Astrocyte (in vitro differentiated cells and primary cell): ENCODE results near the gene NCAPG2. TPM values are rescaled to one million over a fixed set of nuclear protein-coding genes. Genes with fewer than 3 reads are reported as not detected.
"Not testable (repeated sequence)": the region's sequence is repeated elsewhere in the genome, so short reads cannot be mapped to it uniquely, and the experiment has no call there.

Experiments
- DNase-seq: peaks from one replicate; pipeline ENCODE4 v3.0.0-alpha.2; 2010; ENCODE audit warnings: low read depth
- FAIRE-seq: peaks from 2 replicates; lab custom pipeline; 2011; peaks lifted over from hg19 to GRCh38; lab: Jason Lieb, UNC
- H2AFZ ChIP-seq: 2 replicates; pipeline ENCODE4 v1.6.0; 2012; ENCODE audit warnings: low read depth, low read length, inconsistent platforms
- H3K27ac ChIP-seq: 2 replicates; pipeline ENCODE4 v1.5.1; 2011; ENCODE audit warnings: low read depth, low read length, inconsistent platforms
- H3K27me3 ChIP-seq: 2 replicates; pipeline ENCODE4 v1.6.0; 2011; ENCODE audit warnings: low read length, inconsistent platforms; ENCODE audit not compliant: insufficient read depth
- H3K36me3 ChIP-seq: 2 replicates; pipeline ENCODE4 v1.5.1; 2011; ENCODE audit warnings: low read length, inconsistent platforms; ENCODE audit not compliant: insufficient read depth
- H3K4me1 ChIP-seq: 2 replicates; pipeline ENCODE4 v1.5.1; 2011; ENCODE audit warnings: low read length, inconsistent platforms; ENCODE audit not compliant: insufficient read depth
- H3K4me2 ChIP-seq: 2 replicates; pipeline ENCODE4 v1.6.0; 2012; ENCODE audit warnings: low read length, inconsistent platforms
- H3K4me3 ChIP-seq: 2 replicates; pipeline ENCODE4 v1.5.1; 2011; ENCODE audit warnings: low read depth, mild to moderate bottlenecking, low read length, inconsistent platforms; ENCODE audit not compliant: insufficient read depth
- H3K79me2 ChIP-seq: 2 replicates; pipeline ENCODE4 v1.6.0; 2012; ENCODE audit warnings: mild to moderate bottlenecking, low read length, inconsistent platforms; ENCODE audit not compliant: insufficient read depth
- H3K9ac ChIP-seq: 2 replicates; pipeline ENCODE4 v1.6.0; 2012; ENCODE audit warnings: mild to moderate bottlenecking, low read length, inconsistent platforms
- H3K9me3 ChIP-seq: 2 replicates; pipeline ENCODE4 v1.5.1; 2012; ENCODE audit warnings: low read depth, mild to moderate bottlenecking, low read length, inconsistent platforms; ENCODE audit not compliant: insufficient read depth
- H4K20me1 ChIP-seq: 2 replicates; pipeline ENCODE4 v1.6.0; 2012; ENCODE audit warnings: low read length, inconsistent platforms; ENCODE audit not compliant: insufficient read depth
- H3K27ac Mint-ChIP-seq: one replicate; pipeline ENCODE4 v1.8.0; 2021; ENCODE audit warnings: mild to moderate bottlenecking, mixed read lengths; ENCODE audit not compliant: unreplicated experiment
- H3K27me3 Mint-ChIP-seq: one replicate; pipeline ENCODE4 v1.8.0; 2021; ENCODE audit warnings: low read depth, mixed read lengths; ENCODE audit not compliant: unreplicated experiment
- H3K36me3 Mint-ChIP-seq: one replicate; pipeline ENCODE4 v1.8.0; 2021; ENCODE audit warnings: low read depth, mixed read lengths; ENCODE audit not compliant: unreplicated experiment
- H3K4me1 Mint-ChIP-seq: one replicate; pipeline ENCODE4 v1.8.0; 2021; ENCODE audit warnings: low read depth, mixed read lengths; ENCODE audit not compliant: unreplicated experiment
- H3K4me3 Mint-ChIP-seq: one replicate; pipeline ENCODE4 v1.8.0; 2021; ENCODE audit warnings: mild to moderate bottlenecking, moderate library complexity, mixed read lengths; ENCODE audit not compliant: unreplicated experiment
- H3K9me3 Mint-ChIP-seq: one replicate; pipeline ENCODE4 v1.8.0; 2021; ENCODE audit warnings: mild to moderate bottlenecking, mixed read lengths; ENCODE audit not compliant: unreplicated experiment
- EZH2 ChIP-seq: IDR thresholded peaks from 2 replicates; pipeline ENCODE4 v1.6.1; 2012; ENCODE audit warnings: mild to moderate bottlenecking, low read length, inconsistent platforms; ENCODE audit not compliant: insufficient read depth
- total RNA-seq: library from RNA; stranded (reverse); gene quantifications from 2 replicates; pipeline ENCODE4 v1.2.1, GENCODE V29; 2021
- TF ChIP-seq, protein P1 (sequence below): IDR thresholded peaks from 2 replicates; pipeline ENCODE4 v1.5.1; 2011; ENCODE audit warnings: low read depth, mild to moderate bottlenecking, inconsistent platforms, low read length, moderate library complexity; ENCODE audit not compliant: insufficient read depth

The NCAPG2 gene
- total RNA-seq, 1 donor from 2014 or later, result 9.6 TPM

DNA sequence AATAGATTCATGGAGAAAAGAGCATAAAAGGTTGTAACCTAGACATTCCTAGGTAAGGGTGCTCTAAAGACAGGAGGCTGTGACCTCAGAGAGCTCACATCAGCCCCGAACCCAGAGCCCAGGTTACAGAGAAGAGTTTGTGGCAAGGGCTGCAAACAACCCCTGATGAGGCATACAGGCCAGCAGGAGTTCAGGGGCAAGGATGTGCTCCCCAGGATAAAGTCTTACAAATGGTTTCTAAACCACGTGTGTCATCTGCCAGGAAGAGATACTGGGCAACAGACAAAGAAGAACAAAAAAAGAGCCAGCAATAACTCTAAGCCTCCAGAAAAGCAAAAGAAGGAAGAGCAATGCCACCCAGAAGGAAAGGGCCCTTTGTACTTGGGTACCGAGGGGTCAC is 27.7 kb downstream of the NCAPG2 start:
- Mint-ChIP-seq H3K36me3 (peaks cover 2% of the 10 kb centered on the region), H3K9me3 (peaks cover 1% of the 10 kb centered on the region), H3K27ac (no peak overlapping the region), H3K4me1 (peaks cover 5% of the 10 kb centered on the region), H3K27me3 (no peaks in the 10 kb centered on the region), H3K4me3 (no peak overlapping the region)
- Histone ChIP-seq H3K27me3 (no peaks in the 10 kb centered on the region), H3K9me3 (no peaks in the 10 kb centered on the region), H3K4me1 (peaks cover 5% of the 10 kb centered on the region), H3K79me2 (peaks cover 6% of the 10 kb centered on the region), H3K9ac (no peak overlapping the region), H3K36me3 (no peaks in the 10 kb centered on the region), H4K20me1 (peaks cover 3% of the 10 kb centered on the region), H2AFZ (no peak overlapping the region), H3K4me3 (no peak overlapping the region), H3K4me2 (no peak overlapping the region), H3K27ac (no peak overlapping the region)
- FAIRE-seq, result no peak
- no peak for DNase-seq
- TF ChIP-seq, protein P1, sequence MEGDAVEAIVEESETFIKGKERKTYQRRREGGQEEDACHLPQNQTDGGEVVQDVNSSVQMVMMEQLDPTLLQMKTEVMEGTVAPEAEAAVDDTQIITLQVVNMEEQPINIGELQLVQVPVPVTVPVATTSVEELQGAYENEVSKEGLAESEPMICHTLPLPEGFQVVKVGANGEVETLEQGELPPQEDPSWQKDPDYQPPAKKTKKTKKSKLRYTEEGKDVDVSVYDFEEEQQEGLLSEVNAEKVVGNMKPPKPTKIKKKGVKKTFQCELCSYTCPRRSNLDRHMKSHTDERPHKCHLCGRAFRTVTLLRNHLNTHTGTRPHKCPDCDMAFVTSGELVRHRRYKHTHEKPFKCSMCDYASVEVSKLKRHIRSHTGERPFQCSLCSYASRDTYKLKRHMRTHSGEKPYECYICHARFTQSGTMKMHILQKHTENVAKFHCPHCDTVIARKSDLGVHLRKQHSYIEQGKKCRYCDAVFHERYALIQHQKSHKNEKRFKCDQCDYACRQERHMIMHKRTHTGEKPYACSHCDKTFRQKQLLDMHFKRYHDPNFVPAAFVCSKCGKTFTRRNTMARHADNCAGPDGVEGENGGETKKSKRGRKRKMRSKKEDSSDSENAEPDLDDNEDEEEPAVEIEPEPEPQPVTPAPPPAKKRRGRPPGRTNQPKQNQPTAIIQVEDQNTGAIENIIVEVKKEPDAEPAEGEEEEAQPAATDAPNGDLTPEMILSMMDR, result no peak
- TF ChIP-seq EZH2, result no peak

DNA sequence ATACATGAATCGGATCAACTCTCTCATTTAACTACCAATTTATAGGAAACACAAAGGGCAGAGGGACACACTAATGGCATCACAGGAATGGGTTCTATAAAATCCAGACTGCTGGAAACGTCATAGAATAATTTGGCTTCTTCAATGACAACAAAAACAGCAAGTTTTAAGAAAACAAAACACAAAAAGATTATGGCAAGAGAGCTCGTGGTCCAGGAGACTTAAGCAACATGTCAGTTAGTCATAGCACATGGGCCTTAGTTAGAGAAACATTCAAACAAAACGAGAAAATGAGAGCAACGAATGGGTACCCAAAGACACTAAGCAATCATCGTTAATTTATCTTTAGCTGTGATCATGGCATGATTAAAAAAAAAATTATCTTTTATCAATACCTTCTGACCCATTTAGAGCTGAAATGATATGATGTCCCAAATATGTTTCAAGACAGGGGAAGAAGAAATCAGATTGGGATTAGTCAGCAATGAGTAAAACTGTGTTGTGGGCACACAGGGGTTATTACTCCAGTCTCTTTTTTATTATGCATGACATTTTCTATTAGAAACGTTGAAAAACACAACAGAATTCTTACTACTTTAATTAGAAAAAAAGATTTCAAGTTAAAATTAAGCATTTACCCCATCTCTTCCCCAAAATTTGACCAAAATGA is 28.3 kb downstream of the NCAPG2 start:
- H3K9me3 ChIP-seq, result no peaks in the 10 kb centered on the region
- H3K9me3 Mint-ChIP-seq, result peaks cover 1% of the 10 kb centered on the region
- no peaks in the 10 kb centered on the region for H3K27me3 ChIP-seq
- DNase-seq (peak; percentile 4), FAIRE-seq (no peak)
- no peak overlapping the region for H3K27ac Mint-ChIP-seq
- H3K4me3 ChIP-seq, result no peak overlapping the region
- no peak for TF ChIP-seq EZH2
- TF ChIP-seq, protein P1, result no peak
- no peak overlapping the region for H3K4me2 ChIP-seq
- H3K4me1 ChIP-seq, result peaks cover 5% of the 10 kb centered on the region
- H3K36me3 ChIP-seq, result peaks cover 2% of the 10 kb centered on the region
- peaks cover 3% of the 10 kb centered on the region for H4K20me1 ChIP-seq
- peaks cover 5% of the 10 kb centered on the region for H3K4me1 Mint-ChIP-seq
- H2AFZ ChIP-seq, result no peak overlapping the region
- H3K4me3 Mint-ChIP-seq, result no peak overlapping the region
- H3K36me3 Mint-ChIP-seq, result peaks cover 5% of the 10 kb centered on the region
- H3K79me2 ChIP-seq, result peaks cover 6% of the 10 kb centered on the region
- H3K27ac ChIP-seq, result no peak overlapping the region
- H3K9ac ChIP-seq, result no peak overlapping the region
- no peaks in the 10 kb centered on the region for H3K27me3 Mint-ChIP-seq

DNA sequence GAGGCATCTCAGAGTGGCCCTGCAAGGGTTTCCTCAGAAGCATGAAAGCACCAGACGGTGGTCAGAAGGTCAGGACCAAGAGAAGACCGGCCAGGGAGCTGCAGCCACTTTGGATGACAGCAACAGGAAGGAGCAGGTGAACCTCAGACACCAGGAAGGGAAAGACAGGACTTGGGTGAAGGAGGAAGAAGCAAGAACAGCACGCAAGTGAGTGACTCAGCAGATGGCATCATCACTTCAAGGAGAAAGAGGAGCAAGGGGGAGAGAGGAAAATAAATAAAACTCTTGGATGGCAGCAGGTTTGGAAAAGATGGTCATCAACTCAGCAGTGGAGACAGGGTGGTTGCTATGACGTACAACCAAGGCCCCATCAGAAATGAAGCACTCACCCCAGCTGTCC is 31.6 kb downstream of the NCAPG2 start:
- Histone ChIP-seq H3K36me3 (peaks cover 10% of the 10 kb centered on the region), H3K79me2 (peaks cover 4% of the 10 kb centered on the region), H2AFZ (no peak overlapping the region), H3K4me2 (peak overlapping the region; percentile 6), H3K9me3 (no peaks in the 10 kb centered on the region), H4K20me1 (peaks cover 3% of the 10 kb centered on the region), H3K27ac (no peak overlapping the region), H3K9ac (no peak overlapping the region), H3K4me3 (no peak overlapping the region), H3K27me3 (no peaks in the 10 kb centered on the region), H3K4me1 (peaks cover 5% of the 10 kb centered on the region)
- Mint-ChIP-seq H3K27me3 (no peaks in the 10 kb centered on the region), H3K9me3 (peaks cover 1% of the 10 kb centered on the region), H3K4me1 (peaks cover 5% of the 10 kb centered on the region), H3K27ac (no peak overlapping the region), H3K4me3 (no peak overlapping the region), H3K36me3 (peaks cover 5% of the 10 kb centered on the region)
- TF ChIP-seq EZH2, result no peak
- DNase-seq, result no peak
- FAIRE-seq, result no peak

DNA sequence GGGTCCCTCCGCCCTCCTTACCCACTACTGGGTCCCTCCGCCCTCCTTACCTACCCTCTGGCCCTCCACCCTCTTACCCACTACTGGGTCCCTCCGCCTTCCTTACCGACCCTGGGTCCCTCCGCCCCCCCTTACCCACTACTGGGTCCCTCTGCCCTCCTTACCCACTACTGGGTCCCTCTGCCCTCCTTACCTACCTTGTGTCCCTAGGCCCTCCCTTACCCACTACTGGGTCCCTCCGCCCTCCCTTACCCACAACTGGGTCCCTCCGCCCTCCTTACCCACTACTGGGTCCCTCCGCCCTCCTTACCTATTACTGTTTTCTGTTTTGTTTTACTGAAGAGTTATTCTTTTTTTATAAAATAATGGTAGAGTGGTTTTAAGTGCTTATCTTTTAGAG is 36.5 kb downstream of the NCAPG2 start:
- peaks cover 19% of the 10 kb centered on the region for H3K36me3 ChIP-seq
- not testable (repeated sequence) for H3K4me1 ChIP-seq, H3K27ac ChIP-seq, H3K79me2 ChIP-seq, H4K20me1 ChIP-seq, H2AFZ ChIP-seq, H3K9ac ChIP-seq, H3K9me3 Mint-ChIP-seq, H3K4me3 ChIP-seq, H3K4me1 Mint-ChIP-seq, DNase-seq, H3K4me3 Mint-ChIP-seq, H3K36me3 Mint-ChIP-seq, H3K27ac Mint-ChIP-seq, FAIRE-seq, H3K4me2 ChIP-seq, H3K27me3 ChIP-seq, H3K27me3 Mint-ChIP-seq, H3K9me3 ChIP-seq
